GM21360 (cell line): ENCODE measurements around the gene LBHD1.
A peak's percentile ranks its signal among the peaks of the same experiment; 100 is the strongest.
"Not testable (repeated sequence)": the region's sequence is repeated elsewhere in the genome, so short reads cannot be mapped to it uniquely, and the experiment has no call there.

Experiments used
- ATAC-seq: cut with Tn5 transposase; IDR thresholded peaks from one replicate; pipeline ENCODE4 v1.9.1; 2021; ENCODE audit warnings: mild to moderate bottlenecking, moderate library complexity; ENCODE audit not compliant: unreplicated experiment

Gene LBHD1

DNA sequence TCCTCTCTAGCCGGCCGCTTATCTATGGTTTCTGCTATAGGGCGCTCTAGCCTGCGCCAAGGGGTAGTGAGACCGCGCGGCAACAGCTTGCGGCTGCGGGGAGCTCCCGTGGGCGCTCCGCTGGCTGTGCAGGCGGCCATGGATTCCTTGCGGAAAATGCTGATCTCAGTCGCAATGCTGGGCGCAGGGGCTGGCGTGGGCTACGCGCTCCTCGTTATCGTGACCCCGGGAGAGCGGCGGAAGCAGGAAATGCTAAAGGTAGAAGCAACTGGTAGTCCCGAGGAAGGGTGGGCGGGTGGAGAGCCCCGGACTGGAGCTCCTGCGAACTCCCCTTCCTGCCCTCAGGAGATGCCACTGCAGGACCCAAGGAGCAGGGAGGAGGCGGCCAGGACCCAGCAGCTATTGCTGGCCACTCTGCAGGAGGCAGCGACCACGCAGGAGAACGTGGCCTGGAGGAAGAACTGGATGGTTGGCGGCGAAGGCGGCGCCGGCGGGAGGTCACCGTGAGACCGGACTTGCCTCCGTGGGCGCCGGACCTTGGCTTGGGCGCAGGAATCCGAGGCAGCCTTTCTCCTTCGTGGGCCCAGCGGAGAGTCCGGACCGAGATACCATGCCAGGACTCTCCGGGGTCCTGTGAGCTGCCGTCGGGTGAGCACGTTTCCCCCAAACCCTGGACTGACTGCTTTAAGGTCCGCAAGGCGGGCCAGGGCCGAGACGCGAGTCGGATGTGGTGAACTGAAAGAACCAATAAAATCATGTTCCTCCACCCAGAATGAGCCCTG lies at the start of gene LBHD1, which contains the start of gene UQCC3:
Gene LBHD1, minus strand, starts transcription at position 660 of the 782 bp plus-strand sequence. CDS start 2,236 bp downstream, outside the sequence.
Gene UQCC3, plus strand, starts transcription at position 66 of the 782 bp plus-strand sequence. Its CDS starts 73 bp downstream, at position 139.
- ATAC-seq: peak; percentile 52

DNA sequence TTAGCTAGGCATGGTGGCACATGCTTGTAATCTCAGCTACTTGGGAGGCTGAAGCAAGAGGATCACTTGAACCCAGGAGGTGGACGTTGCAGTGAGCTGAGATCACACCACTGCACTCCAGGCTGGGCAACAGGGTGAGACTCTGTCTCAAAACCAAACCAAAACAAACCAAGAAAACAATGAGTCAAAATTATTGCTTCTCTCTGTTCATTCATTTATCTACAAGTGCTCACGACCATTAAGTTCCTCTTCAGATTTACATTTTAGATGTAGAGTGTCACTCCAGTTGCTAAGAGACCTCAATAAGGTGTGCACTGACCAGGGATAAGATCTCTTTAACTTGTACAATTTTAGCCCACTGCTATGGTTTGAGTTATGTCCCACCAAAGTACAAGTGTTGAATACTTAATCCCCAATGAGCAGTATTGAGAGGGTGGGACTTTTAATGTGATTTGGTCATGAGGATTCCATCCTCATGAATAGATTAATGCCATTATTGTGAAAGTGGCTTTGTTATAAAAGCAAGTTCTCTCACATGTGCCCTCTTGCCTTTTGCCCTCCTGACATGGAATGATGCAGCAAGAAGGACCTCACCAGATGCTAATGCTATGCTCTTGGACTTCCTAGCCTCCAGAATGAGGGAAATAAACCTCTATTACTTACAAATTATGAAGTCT lies 47.4 kb upstream of the LBHD1 start:
- no peak for ATAC-seq

DNA sequence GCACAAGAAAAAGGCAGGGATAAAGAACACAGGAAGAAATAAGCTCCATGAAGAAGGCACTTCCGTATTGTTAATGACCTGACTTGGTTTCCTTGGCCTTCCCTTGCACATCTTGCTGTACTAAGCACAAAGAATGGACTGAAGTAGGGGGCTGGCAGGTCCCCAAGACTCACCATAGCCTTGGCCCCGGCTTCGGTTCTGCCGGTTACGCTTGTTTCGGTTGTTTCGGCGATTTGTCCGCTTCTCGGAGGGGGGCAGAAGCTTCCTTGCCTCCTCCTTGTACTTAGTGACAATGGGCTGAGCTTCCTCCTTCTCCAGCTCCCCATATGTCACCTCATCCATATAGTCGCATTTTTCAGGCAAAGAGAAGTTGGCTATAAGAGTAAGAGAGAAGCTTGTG lies 44.7 kb upstream of the LBHD1 start:
- ATAC-seq: no peak

DNA sequence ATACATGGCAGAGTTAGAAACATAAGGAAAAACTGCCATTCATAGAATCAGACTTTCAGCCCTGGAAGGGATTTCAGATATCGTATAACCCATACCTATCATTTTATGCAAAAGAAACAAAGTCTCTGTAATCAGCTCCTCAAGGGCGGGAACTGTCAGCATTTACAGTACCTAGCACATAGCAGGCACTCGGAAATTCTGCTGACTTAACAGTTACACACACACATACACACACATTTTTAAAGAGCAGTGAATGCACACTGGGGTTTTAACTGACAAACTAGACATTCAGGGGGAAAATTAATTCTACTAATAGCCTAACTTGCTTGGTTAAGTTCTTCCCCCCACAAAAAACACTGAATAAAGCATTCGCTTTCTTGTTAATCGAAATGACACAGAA lies 44.1 kb upstream of the LBHD1 start:
- ATAC-seq: no peak

DNA sequence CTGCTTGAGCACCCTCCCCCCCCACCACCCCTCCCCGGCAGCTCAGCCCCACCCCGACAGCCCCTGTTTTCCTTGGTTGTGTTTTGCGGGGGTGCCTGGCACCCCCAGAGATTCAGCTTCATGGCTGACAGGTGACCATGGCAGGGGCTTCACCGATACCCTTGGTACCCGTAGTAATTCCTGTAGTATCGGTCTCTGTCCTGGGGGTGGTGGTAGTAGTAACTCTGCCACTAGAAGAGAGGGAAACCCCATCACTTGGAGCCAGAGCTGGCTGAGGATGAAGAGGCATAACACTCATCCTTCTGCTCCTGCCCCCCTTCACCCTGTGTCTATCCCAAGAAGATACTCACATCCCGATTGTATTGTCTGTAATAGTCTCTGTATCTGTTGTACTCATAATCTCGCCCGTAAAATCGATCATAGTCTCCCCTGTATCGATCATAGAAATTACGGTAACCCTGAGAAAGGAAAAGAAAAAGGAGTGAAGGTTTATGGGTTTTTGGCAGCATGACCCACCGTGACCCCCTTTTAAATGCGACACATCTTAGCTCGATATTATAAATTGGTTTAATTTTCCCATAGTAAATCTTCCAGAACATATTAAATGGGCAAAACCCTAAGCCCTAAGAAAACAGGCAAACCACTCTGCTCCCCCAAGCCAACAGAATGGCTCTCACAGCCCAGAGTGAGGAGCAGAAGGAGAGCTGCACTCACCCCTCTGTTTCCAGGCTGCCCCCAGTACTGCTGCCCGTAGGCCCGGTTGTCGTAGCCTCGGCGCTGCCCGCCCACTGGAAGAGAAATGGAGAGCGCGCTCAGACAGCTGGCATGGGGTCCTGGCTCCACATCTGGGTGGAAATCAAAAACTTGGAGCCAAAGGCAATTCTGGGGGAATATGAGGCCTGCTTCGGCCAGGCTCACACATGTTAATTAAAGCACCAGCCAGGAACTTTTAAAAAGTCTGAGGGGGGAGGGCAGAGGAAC lies 43.4 kb upstream of the LBHD1 start:
- ATAC-seq: no peak

DNA sequence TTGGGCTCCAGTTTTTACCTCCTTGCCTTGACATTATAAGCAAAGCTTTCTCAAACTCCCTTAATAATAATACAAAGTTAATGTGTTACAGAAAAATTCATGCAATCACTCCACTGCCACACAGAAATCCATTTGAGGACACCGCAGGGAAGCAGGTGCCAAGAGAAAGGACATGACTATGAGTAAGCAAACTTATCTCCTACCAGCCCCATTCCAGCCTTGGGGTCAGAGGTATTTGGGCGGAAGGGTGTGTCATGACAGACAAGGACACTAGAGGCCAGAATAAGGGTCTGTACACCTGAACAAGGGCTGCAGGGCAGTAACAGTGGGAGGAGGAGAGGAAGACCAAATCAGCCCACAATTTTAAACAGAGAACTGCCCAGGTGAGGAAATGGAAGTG lies 41.3 kb upstream of the LBHD1 start:
- ATAC-seq: no peak

DNA sequence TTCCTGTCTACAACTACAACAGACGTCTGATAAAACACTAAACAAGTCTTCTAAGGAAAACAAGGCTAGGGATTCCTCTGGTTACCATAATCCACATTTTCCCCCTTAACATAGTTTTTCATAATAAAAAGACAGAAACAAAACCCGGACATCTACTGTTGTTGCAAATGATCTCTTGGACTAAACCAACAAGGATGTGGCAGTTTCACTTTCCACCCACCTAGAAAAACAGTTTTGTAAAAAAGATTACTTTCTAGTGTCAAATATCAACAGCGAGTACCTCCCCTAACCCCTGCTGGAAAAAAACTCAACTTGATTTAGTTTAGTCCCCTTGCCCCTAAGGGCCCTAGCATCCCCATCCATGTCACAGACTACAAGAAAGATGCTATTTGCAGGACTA lies 40.8 kb upstream of the LBHD1 start:
- ATAC-seq: no peak

DNA sequence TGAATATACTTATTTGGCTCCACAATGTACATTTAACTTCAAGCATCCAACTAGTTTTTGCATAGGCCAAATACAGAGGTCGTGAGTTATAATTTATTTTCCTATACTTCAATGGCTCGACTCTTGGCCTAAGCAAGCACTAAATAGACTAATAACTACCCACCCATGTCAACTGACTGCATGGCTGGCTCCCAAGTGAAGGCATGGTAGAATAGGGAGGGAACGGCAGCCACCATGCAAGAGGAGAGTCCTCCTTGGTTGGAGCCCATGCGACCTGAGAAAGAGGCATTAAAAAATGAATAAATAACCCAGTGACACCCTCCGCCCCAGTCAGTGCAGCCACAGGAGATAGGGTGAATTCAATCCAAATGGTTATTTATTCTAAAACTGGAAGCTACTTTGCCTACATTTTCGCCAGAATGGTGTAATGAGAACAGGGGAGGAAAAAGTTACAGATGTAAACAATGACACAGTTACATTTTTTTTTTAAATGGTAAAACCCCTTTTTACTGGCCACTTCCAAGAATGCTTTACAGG lies 40.3 kb upstream of the LBHD1 start:
- no peak for ATAC-seq

DNA sequence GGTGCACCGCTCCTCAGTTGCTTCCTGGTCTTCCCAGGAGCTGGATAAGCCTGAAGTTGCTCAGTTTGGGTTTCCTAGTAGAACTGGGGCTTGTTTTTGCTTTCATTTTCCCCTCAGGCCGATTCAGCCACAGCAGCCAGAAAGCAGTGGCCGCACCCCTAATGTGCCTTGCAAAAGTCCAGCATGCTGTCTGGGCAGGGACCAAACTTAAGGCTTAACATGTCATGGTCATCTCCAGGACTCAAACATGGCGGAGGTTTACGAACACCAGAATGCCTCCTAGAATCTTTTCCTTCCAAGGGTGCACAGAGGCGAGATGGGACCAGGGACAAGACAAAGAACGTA lies 37.9 kb upstream of the LBHD1 start:
- ATAC-seq: peak; percentile 2

DNA sequence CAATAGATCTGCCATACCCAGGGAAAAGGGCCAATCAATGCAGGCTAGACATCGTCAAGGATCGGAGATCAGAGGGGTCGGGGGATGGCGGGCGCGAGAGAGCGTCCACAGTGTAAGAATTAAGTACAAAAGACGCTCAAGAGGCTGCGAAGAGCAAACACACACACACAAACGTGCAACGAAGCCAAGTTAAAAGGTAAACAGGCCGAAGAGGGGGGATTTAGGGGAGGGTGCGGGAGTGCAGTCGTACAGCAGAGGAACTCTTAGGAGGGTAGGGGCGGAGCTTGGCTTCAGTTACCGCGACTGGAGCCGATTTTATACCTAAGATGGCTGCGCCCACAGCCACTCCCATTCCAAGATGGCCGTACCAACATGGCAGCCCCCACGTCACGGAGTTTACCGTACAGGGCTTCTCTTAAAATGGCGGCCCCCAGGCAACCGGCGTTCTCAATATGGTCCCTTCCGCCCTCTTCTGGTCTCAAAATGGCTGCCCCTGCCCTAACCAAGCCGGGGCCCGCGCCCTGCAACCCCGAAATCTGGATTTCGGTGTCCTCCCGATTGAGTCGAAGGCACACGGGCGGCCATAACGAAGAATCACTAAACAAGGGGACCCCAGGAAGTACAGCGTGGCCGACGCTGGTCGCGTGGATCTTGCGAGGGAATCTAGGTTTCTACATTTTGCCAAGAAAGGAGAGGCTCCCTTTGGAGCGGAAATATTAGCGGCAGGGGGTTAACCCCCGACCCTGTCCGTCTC lies 37.4 kb upstream of the LBHD1 start:
- ATAC-seq: peak; percentile 54

DNA sequence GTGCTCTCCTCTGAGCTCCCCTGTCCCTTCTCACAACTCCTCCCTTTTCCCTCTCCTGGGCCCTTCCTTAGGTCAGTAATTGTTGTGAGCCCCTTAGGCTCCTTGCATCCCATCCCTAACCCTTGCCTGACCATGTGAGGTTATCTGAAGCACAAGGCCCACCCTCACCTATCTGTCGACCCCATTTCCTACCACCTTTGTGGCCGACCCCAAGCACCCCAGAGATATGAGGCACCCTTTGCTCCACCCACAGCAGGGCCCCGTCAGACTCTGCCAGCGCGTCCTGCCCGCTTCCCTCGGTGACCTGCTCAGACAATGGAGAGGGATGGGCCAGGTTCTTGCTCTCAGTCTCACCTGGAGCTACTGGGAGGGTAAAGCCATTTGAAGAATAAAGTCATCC lies 36.7 kb upstream of the LBHD1 start:
- ATAC-seq: no peak

DNA sequence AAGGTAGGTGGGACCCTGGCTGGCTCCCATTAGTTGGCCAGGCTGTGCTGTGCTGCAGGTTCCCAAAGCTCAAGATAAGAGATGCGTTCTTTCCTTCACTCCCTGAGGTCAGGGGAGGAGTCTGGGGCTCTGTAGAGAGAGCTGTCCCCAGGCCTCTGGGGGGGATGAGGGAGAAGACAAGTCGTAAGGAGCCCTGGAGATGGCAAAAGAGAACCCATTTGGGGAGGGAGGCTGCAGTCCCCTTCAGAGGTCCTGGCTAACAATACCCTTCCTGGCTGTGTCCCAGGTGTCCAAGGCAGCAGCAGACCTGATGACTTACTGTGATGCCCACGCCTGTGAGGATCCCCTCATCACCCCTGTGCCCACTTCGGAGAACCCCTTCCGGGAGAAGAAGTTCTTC lies 36.3 kb upstream of the LBHD1 start:
- no peak for ATAC-seq

DNA sequence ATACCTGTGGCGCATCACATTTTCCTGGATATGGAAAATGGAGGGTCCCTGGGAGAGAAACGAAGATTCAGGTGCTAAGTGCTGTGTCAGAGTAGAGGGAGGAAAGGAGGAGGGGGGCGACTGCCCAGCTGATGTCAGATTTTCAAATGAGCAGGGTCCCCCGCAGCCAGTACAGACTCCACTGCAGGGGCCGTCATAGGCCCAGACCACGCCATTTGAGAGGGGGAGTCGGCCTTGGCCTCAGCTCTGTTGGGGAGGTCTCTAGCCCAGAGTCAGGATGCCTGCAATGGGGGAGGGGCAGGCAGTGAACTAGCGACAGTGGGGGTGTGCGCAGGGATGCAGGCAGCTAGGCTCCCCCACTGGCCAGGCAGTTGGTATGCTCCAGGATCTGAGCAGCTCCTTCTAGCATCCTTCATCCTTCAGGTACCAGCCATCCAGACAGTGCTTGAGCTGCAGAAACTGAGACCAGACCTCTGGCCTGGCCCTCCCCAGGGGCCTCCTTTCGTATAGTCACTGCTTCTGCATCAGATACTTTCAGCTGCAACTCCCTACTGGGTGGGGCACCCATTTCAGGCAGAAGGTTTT lies 35.3 kb upstream of the LBHD1 start, which contains the start of the genes BSCL2 and GNG3:
Gene BSCL2, minus strand, starts transcription at position 148 of the 585 bp plus-strand sequence. CDS start 229 bp downstream, outside the sequence.
Gene GNG3, plus strand, starts transcription at position 400 of the 585 bp plus-strand sequence. CDS start 620 bp downstream, outside the sequence.
- ATAC-seq: no peak

DNA sequence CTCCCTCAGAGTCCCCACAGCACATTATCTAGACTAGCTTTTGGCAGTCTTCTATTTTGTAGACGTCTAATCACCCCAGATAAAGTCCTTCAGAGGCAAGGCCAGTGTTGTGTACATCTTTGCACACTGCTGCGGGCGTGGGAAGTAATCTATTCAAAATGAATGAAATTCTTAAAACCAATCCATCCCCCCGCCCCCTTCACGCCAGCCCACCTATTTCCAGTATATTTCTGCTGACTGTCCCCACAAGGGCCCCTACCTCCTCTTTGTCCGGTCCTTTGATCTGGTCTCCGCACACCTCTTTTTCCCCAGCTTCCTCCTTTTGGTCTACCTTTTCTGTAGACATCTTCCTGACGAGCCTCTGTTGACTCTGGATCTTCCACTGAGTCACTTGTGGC lies 34.8 kb upstream of the LBHD1 start:
- no peak for ATAC-seq

DNA sequence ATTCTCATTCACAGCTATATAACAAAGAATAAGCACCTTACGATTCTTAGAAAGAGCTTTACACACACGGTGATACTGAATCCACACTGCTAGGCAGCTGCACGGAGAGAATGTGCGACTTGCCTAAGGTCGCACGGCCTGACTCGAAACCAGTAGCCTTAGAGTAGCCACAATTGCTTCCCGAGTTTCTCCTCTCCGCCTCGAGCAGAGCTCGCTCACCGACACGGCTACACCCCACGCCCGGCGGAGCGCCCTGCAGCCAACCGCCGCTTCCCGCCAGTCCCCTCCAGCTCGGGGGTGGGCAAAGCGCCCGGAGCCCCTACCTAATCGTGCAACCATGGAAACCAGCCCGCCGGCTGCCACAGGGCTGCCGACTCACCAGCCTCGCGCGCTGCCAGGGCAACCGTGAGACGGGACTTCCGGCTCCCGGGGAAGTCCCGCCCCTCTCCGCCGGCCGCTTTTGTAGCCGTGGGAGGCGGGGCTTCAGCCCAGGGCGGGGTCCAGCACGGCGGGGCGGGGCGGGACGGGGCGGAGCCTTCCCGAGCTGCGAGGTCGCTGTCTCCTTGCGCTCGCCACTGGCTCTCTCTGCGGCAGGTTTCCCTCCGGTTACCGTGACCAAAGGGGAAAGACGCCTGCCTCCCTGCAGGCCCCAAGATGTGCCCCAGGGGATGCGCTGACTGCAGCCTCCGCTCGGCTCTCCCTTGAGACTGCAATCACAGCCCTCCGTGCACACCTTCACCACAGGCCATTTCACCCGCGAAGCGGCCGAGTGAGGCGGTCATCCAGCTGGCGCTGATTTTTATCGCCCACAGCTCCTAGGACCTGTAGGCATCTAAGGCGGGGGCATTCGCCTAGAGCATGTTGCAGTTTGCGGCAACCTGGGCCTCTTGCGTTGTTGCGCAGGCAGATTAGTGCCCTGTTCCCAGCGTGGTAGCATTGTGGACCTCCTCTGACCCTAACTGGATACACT lies 34.1 kb upstream of the LBHD1 start:
- peak; percentile 64 for ATAC-seq

DNA sequence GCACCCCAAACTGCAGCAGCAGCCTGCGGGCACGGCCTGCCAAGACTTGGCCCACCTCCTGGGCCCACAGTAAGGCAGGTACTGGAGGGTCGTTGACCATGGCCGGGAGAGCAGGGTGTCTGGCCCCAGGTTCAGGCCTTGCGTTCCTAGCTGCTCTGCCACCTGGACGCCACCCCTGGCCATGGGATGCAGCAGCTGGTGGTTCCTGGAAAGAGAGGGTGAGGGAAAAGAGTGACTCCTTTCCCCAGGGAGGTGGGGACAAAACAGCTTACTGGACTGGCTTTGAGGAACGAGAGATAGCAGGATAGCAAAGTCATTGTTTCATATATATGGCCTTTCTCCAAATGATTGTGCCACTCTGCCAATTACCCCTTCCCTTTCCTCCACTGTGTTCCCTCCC lies 33.3 kb upstream of the LBHD1 start:
- ATAC-seq: no peak

DNA sequence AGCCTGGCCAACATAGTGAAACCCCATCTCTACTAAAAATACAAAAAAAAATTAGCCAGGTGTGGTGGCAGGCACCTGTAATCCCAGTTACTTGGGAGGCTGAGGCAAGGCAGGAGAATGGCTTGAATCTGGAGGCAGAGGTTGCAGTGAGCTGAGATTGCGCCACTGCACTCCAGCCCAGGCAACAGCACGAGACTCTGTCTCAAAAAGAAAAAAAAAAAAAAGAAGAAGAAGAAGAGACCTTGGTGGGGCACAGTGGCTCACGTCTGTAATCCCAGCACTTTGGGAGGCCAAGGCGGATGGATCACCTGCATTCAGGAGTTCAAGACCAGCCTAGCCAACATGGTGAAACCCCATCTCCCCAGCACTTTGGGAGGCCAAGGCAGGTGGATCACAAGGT lies 31.9 kb upstream of the LBHD1 start:
- ATAC-seq: not testable (repeated sequence)

DNA sequence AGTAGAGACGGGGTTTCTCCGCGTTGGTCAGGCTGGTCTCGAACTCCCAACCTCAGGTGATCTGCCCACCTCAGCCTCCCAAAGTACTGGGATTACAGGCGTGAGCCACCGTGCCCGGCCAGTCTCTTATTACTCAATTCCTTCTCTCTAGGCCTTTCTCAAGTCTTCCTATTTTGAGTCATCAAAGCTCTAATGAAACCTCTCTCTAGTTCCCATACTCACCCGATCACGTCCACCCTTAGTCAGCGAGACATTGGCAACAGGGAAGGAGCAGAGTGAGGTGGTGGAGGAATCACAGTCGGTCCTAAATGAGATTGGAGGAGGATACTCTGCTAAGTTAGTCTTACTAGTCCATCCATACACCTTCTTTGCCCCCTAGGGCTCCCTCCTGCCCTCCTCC lies 30.2 kb upstream of the LBHD1 start:
- ATAC-seq: no peak
